OCI-LY7 (cell line): ENCODE data around the gene MYBPC2.

ENCODE experiments used
- EZH2phosphoT487 ChIP-seq: fragments of 200-600 bp; sonication (generic); IDR thresholded peaks from 2 replicates; pipeline ENCODE4 v1.6.1; 2018; ENCODE audit warnings: low read depth, borderline replicate concordance, mild to moderate bottlenecking, mixed run types, antibody characterized with exemption, low read length, moderate library complexity, mixed read lengths
- TF ChIP-seq, protein P1 (sequence below): fragments of 200-600 bp; sonication (generic); conservative IDR thresholded peaks from 2 replicates; pipeline ENCODE4 v1.5.1; 2014; ENCODE audit warnings: mild to moderate bottlenecking, antibody characterized with exemption, low read length, moderate library complexity, mixed read lengths

DNA sequence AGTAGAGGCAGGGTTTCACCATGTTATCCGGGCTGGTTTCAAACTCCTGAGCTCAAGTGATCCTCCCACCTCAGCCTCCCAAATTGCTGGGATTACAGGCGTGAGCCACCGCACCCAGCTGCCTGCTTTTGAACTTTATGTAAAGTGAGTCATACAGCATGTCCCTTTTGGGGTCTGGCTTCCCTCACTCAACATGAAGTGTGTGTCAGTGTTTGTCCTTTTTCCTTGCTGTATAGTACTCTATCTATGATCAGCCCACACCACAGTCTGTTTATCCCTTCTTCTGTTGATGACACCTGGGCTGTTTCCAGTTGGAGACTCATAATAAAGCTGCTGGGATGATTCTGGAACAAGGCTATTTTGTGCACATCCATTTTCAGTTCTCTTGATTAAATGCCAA lies 11.9 kb upstream of the MYBPC2 start:
- TF ChIP-seq, protein P1, sequence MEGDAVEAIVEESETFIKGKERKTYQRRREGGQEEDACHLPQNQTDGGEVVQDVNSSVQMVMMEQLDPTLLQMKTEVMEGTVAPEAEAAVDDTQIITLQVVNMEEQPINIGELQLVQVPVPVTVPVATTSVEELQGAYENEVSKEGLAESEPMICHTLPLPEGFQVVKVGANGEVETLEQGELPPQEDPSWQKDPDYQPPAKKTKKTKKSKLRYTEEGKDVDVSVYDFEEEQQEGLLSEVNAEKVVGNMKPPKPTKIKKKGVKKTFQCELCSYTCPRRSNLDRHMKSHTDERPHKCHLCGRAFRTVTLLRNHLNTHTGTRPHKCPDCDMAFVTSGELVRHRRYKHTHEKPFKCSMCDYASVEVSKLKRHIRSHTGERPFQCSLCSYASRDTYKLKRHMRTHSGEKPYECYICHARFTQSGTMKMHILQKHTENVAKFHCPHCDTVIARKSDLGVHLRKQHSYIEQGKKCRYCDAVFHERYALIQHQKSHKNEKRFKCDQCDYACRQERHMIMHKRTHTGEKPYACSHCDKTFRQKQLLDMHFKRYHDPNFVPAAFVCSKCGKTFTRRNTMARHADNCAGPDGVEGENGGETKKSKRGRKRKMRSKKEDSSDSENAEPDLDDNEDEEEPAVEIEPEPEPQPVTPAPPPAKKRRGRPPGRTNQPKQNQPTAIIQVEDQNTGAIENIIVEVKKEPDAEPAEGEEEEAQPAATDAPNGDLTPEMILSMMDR: no peak
- TF ChIP-seq EZH2phosphoT487: no peak
